C4-2B (cell line): ENCODE data around the gene CTNNA1.

Experiments used
- ZFX ChIP-seq: fragments of 450-650 bp; IDR thresholded peaks from 2 replicates; pipeline ENCODE4 v1.6.1; 2017
- TF ChIP-seq, protein P1 (sequence below): fragments of 450-650 bp; conservative IDR thresholded peaks from 2 replicates; pipeline ENCODE4 v1.5.1; 2017; ENCODE audit warnings: mild to moderate bottlenecking

DNA sequence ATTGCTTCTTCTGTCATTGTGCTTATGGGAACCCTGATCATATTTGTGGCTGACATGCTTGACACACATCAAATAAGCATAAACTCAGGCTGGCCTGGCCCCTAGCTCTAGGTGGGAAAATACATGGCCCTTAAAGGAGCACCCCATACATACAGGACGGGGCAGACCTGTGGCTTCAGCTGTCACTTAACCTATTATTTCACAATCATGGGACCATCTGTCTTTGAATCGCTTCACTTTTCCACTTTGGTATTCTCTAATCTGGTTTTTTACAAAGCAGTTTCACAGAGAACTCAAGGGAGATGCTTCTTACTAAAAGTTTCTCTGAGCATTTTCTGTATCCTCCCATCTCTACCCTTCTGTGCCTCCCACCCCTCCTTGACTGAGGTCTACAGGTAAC, 156.5 kb downstream of the CTNNA1 start:
- TF ChIP-seq, protein P1, sequence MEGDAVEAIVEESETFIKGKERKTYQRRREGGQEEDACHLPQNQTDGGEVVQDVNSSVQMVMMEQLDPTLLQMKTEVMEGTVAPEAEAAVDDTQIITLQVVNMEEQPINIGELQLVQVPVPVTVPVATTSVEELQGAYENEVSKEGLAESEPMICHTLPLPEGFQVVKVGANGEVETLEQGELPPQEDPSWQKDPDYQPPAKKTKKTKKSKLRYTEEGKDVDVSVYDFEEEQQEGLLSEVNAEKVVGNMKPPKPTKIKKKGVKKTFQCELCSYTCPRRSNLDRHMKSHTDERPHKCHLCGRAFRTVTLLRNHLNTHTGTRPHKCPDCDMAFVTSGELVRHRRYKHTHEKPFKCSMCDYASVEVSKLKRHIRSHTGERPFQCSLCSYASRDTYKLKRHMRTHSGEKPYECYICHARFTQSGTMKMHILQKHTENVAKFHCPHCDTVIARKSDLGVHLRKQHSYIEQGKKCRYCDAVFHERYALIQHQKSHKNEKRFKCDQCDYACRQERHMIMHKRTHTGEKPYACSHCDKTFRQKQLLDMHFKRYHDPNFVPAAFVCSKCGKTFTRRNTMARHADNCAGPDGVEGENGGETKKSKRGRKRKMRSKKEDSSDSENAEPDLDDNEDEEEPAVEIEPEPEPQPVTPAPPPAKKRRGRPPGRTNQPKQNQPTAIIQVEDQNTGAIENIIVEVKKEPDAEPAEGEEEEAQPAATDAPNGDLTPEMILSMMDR: no peak
- no peak for TF ChIP-seq ZFX
